ENCODE results near the gene LHPP.

Gene LHPP

GRCh38 chr10:124601431-124602120, 140.0 kb downstream of the LHPP start:
- H3K14ac ChIP-seq (ENCODE audit: low read length in 2 of 2) = no peak overlapping the region
- no peak overlapping the region for H2AFZ ChIP-seq (ENCODE audit: low read depth, low read length)
- H2BK120ac ChIP-seq (ENCODE audit: low read depth, low read length) = no peak overlapping the region
- no peaks in the 10 kb centered on the region for H3K36me3 ChIP-seq (ENCODE audit: control insufficient read depth in 1 of 2, insufficient read depth in 2 of 2, low read depth in 1 of 2, low read length in 2 of 2)
- no peak overlapping the region for H3K4me3 ChIP-seq (ENCODE audit: insufficient read depth in 1 of 2, low read depth in 1 of 2, low read length in 2 of 2)
- DNase-seq = no peak
- no peak overlapping the region for H4K8ac ChIP-seq (ENCODE audit: low read length)
- no peak overlapping the region for H2BK5ac ChIP-seq (ENCODE audit: low read depth, low read length, poor library complexity, severe bottlenecking)
- no peak overlapping the region for H3K4me2 ChIP-seq (ENCODE audit: low read length, poor library complexity, severe bottlenecking)
- H3K4ac ChIP-seq (ENCODE audit: low read depth in 1 of 2, low read length in 2 of 2) = peak overlapping the region in 1 of 2 experiments; percentile 13
- no peak overlapping the region for H2BK15ac ChIP-seq (ENCODE audit: low read depth, poor library complexity, severe bottlenecking)
- H3K9ac ChIP-seq (ENCODE audit: low read length) = no peak overlapping the region
- H3K27me3 ChIP-seq (ENCODE audit: control insufficient read depth in 1 of 2, insufficient read depth in 1 of 2, low read length in 2 of 2) = peaks cover 0 to 10% of the 10 kb centered on the region in 2 experiments
- H3K9me3 ChIP-seq (ENCODE audit: control insufficient read depth, low read length) = no peaks in the 10 kb centered on the region
- H3K18ac ChIP-seq (ENCODE audit: low read depth in 1 of 2, low read length in 2 of 2) = no peak overlapping the region
- H3K23ac ChIP-seq (ENCODE audit: low read length in 2 of 2) = no peak overlapping the region
- no peak overlapping the region for H2BK12ac ChIP-seq (ENCODE audit: low read length in 2 of 2)
- H4K91ac ChIP-seq (ENCODE audit: low read length) = no peak overlapping the region
- no peak overlapping the region for H2AK5ac ChIP-seq (ENCODE audit: low read length, severe bottlenecking)
- H3K79me1 ChIP-seq (replicated peaks; ENCODE audit: low read length, poor library complexity, severe bottlenecking) = no peaks in the 10 kb centered on the region
- H3K4me1 ChIP-seq (ENCODE audit: control insufficient read depth, insufficient read depth, low read depth, low read length) = no peaks in the 10 kb centered on the region
- 90% methylated on average over 28 of the region's 29 CpGs for WGBS
- H3K27ac ChIP-seq (ENCODE audit: low read length, poor library complexity, severe bottlenecking) = no peak overlapping the region

- no peak for DNase-seq
- no peak overlapping the region for H3K27ac ChIP-seq (ENCODE audit: low read length, poor library complexity, severe bottlenecking)
- H3K9me3 ChIP-seq (ENCODE audit: control insufficient read depth, low read length) = no peaks in the 10 kb centered on the region
- no peak overlapping the region for H2BK120ac ChIP-seq (ENCODE audit: low read depth, low read length)
- H2AFZ ChIP-seq (ENCODE audit: low read depth, low read length) = no peak overlapping the region
- H3K23ac ChIP-seq (ENCODE audit: low read length in 2 of 2) = peak overlapping the region in 1 of 2 experiments; percentile 52
- peaks cover 0 to 10% of the 10 kb centered on the region in 2 experiments for H3K27me3 ChIP-seq (ENCODE audit: control insufficient read depth in 1 of 2, insufficient read depth in 1 of 2, low read length in 2 of 2)
- H3K4me2 ChIP-seq (ENCODE audit: low read length, poor library complexity, severe bottlenecking) = no peak overlapping the region
- no peak overlapping the region for H2BK15ac ChIP-seq (ENCODE audit: low read depth, poor library complexity, severe bottlenecking)
- H2BK5ac ChIP-seq (ENCODE audit: low read depth, low read length, poor library complexity, severe bottlenecking) = no peak overlapping the region
- H3K14ac ChIP-seq (ENCODE audit: low read length in 2 of 2) = no peak overlapping the region
- no peaks in the 10 kb centered on the region for H3K36me3 ChIP-seq (ENCODE audit: control insufficient read depth in 1 of 2, insufficient read depth in 2 of 2, low read depth in 1 of 2, low read length in 2 of 2)
- H3K18ac ChIP-seq (ENCODE audit: low read depth in 1 of 2, low read length in 2 of 2) = no peak overlapping the region
- no peak overlapping the region for H3K9ac ChIP-seq (ENCODE audit: low read length)
- no peak overlapping the region for H2BK12ac ChIP-seq (ENCODE audit: low read length in 2 of 2)
- H3K79me1 ChIP-seq (replicated peaks; ENCODE audit: low read length, poor library complexity, severe bottlenecking) = no peaks in the 10 kb centered on the region
- 74% methylated on average over 12 of the region's 12 CpGs for WGBS
- no peak overlapping the region for H4K91ac ChIP-seq (ENCODE audit: low read length)
- no peak overlapping the region for H2AK5ac ChIP-seq (ENCODE audit: low read length, severe bottlenecking)
- no peak overlapping the region for H3K4me3 ChIP-seq (ENCODE audit: insufficient read depth in 1 of 2, low read depth in 1 of 2, low read length in 2 of 2)
- no peak overlapping the region for H4K8ac ChIP-seq (ENCODE audit: low read length)
- H3K4ac ChIP-seq (ENCODE audit: low read depth in 1 of 2, low read length in 2 of 2) = no peak overlapping the region
- no peaks in the 10 kb centered on the region for H3K4me1 ChIP-seq (ENCODE audit: control insufficient read depth, insufficient read depth, low read depth, low read length)
Observed at GRCh38 chr10:124602121-124602561, 140.5 kb downstream of the LHPP start.

GRCh38 chr10:124602646-124603365, 141.2 kb downstream of the LHPP start:
- Histone ChIP-seq H3K27ac (ENCODE audit: low read length, poor library complexity, severe bottlenecking) (no peak overlapping the region), H3K4ac (ENCODE audit: low read depth in 1 of 2, low read length in 2 of 2) (no peak overlapping the region), H4K8ac (ENCODE audit: low read length) (no peak overlapping the region), H2AFZ (ENCODE audit: low read depth, low read length) (no peak overlapping the region), H2BK15ac (ENCODE audit: low read depth, poor library complexity, severe bottlenecking) (no peak overlapping the region), H3K4me1 (ENCODE audit: control insufficient read depth, insufficient read depth, low read depth, low read length) (no peaks in the 10 kb centered on the region), H4K91ac (ENCODE audit: low read length) (no peak overlapping the region), H3K4me3 (ENCODE audit: insufficient read depth in 1 of 2, low read depth in 1 of 2, low read length in 2 of 2) (no peak overlapping the region), H3K14ac (ENCODE audit: low read length in 2 of 2) (no peak overlapping the region), H3K36me3 (ENCODE audit: control insufficient read depth in 1 of 2, insufficient read depth in 2 of 2, low read depth in 1 of 2, low read length in 2 of 2) (no peaks in the 10 kb centered on the region), H3K4me2 (ENCODE audit: low read length, poor library complexity, severe bottlenecking) (no peak overlapping the region), H3K23ac (ENCODE audit: low read length in 2 of 2) (no peak overlapping the region), H3K27me3 (ENCODE audit: control insufficient read depth in 1 of 2, insufficient read depth in 1 of 2, low read length in 2 of 2) (peaks cover 0 to 10% of the 10 kb centered on the region in 2 experiments), H2BK12ac (ENCODE audit: low read length in 2 of 2) (no peak overlapping the region), H2BK120ac (ENCODE audit: low read depth, low read length) (no peak overlapping the region), H2BK5ac (ENCODE audit: low read depth, low read length, poor library complexity, severe bottlenecking) (no peak overlapping the region), H3K18ac (ENCODE audit: low read depth in 1 of 2, low read length in 2 of 2) (no peak overlapping the region), H3K79me1 (replicated peaks; ENCODE audit: low read length, poor library complexity, severe bottlenecking) (no peaks in the 10 kb centered on the region), H2AK5ac (ENCODE audit: low read length, severe bottlenecking) (no peak overlapping the region), H3K9me3 (ENCODE audit: control insufficient read depth, low read length) (no peaks in the 10 kb centered on the region), H3K9ac (ENCODE audit: low read length) (no peak overlapping the region)
- 94% methylated on average over 12 of the region's 12 CpGs for WGBS
- no peak for DNase-seq

- no peak overlapping the region for H3K4ac ChIP-seq (ENCODE audit: low read depth in 1 of 2, low read length in 2 of 2)
- no peak overlapping the region for H2AK5ac ChIP-seq (ENCODE audit: low read length, severe bottlenecking)
- WGBS = 80% methylated on average over 18 of the region's 18 CpGs
- no peak overlapping the region for H2BK12ac ChIP-seq (ENCODE audit: low read length in 2 of 2)
- no peak for DNase-seq
- H4K91ac ChIP-seq (ENCODE audit: low read length) = no peak overlapping the region
- H3K9ac ChIP-seq (ENCODE audit: low read length) = no peak overlapping the region
- H4K8ac ChIP-seq (ENCODE audit: low read length) = no peak overlapping the region
- no peak overlapping the region for H3K18ac ChIP-seq (ENCODE audit: low read depth in 1 of 2, low read length in 2 of 2)
- H2BK120ac ChIP-seq (ENCODE audit: low read depth, low read length) = no peak overlapping the region
- H3K4me2 ChIP-seq (ENCODE audit: low read length, poor library complexity, severe bottlenecking) = no peak overlapping the region
- H2BK15ac ChIP-seq (ENCODE audit: low read depth, poor library complexity, severe bottlenecking) = no peak overlapping the region
- no peak overlapping the region for H2AFZ ChIP-seq (ENCODE audit: low read depth, low read length)
- no peak overlapping the region for H3K27ac ChIP-seq (ENCODE audit: low read length, poor library complexity, severe bottlenecking)
- no peaks in the 10 kb centered on the region for H3K36me3 ChIP-seq (ENCODE audit: control insufficient read depth in 1 of 2, insufficient read depth in 2 of 2, low read depth in 1 of 2, low read length in 2 of 2)
- no peaks in the 10 kb centered on the region for H3K79me1 ChIP-seq (replicated peaks; ENCODE audit: low read length, poor library complexity, severe bottlenecking)
- no peak overlapping the region for H3K23ac ChIP-seq (ENCODE audit: low read length in 2 of 2)
- H3K14ac ChIP-seq (ENCODE audit: low read length in 2 of 2) = no peak overlapping the region
- no peaks in the 10 kb centered on the region for H3K4me1 ChIP-seq (ENCODE audit: control insufficient read depth, insufficient read depth, low read depth, low read length)
- no peak overlapping the region for H3K4me3 ChIP-seq (ENCODE audit: insufficient read depth in 1 of 2, low read depth in 1 of 2, low read length in 2 of 2)
- H2BK5ac ChIP-seq (ENCODE audit: low read depth, low read length, poor library complexity, severe bottlenecking) = no peak overlapping the region
- H3K9me3 ChIP-seq (ENCODE audit: control insufficient read depth, low read length) = no peaks in the 10 kb centered on the region
- peaks cover 0 to 8% of the 10 kb centered on the region in 2 experiments for H3K27me3 ChIP-seq (ENCODE audit: control insufficient read depth in 1 of 2, insufficient read depth in 1 of 2, low read length in 2 of 2)
Observed at GRCh38 chr10:124603376-124604213, 142.0 kb downstream of the LHPP start.
